Spleen (tissue), 11 donors: ENCODE data around the gene TNPO2. TPM values are rescaled to one million over a fixed set of nuclear protein-coding genes. Genes with fewer than 3 reads are reported as not detected.

Experiments
- DNase-seq: peaks from one replicate; pipeline ENCODE4 v3.0.0-alpha.2; 2020
- H3K27ac ChIP-seq, 8 donors: fragments of 200-600 bp; sonication (generic) in 7 of 8; 1 replicate in 4 of 8; 2 replicates in 4 of 8; pipeline versions ENCODE4 v1.5.0 to v1.8.0; 2016 to 2021; ENCODE audit warnings: inconsistent platforms in 4 of 8, mild to moderate bottlenecking in 4 of 8, moderate library complexity in 1 of 8
- H3K27me3 ChIP-seq, 7 donors: fragments of 200-600 bp; sonication (generic) in 6 of 7; replicated peaks in 1 of 7; 1 replicate in 4 of 7; 2 replicates in 3 of 7; pipeline versions ENCODE4 v1.5.0 to v1.8.0; 2016 to 2021; ENCODE audit warnings: inconsistent platforms in 3 of 7, mild to moderate bottlenecking in 1 of 7
- H3K36me3 ChIP-seq, 6 donors: fragments of 200-600 bp; sonication (generic) in 5 of 6; 1 replicate in 4 of 6; 2 replicates in 2 of 6; pipeline versions ENCODE4 v1.5.0 to v1.8.0; 2016 to 2021; ENCODE audit warnings: inconsistent platforms in 2 of 6
- H3K4me1 ChIP-seq, 6 donors: fragments of 200-600 bp; sonication (generic) in 5 of 6; 1 replicate in 3 of 6; 2 replicates in 3 of 6; pipeline versions ENCODE4 v1.5.0 to v1.8.0; 2016 to 2021; ENCODE audit warnings: inconsistent platforms in 3 of 6
- H3K4me3 ChIP-seq, 8 donors: fragments of 200-600 bp; sonication (generic) in 7 of 8; 1 replicate in 4 of 8; 2 replicates in 4 of 8; pipeline versions ENCODE4 v1.5.0 to v1.8.0; 2016 to 2021; ENCODE audit warnings: inconsistent platforms in 4 of 8, mild to moderate bottlenecking in 4 of 8, moderate library complexity in 2 of 8
- H3K9me3 ChIP-seq, 8 donors: fragments of 200-600 bp; sonication (generic) in 7 of 8; 1 replicate in 4 of 8; 2 replicates in 4 of 8; pipeline versions ENCODE4 v1.5.0 to v1.8.0; 2016 to 2021; ENCODE audit warnings: inconsistent platforms in 4 of 8
- CTCF ChIP-seq, 11 experiments: fragments of 200-600 bp in 7 of 11; fragments of 450-650 bp in 4 of 11; sonication (generic) in 4 of 11; IDR thresholded peaks in 8 of 11; conservative IDR thresholded peaks in 3 of 11; 1 replicate in 7 of 11; 2 replicates in 4 of 11; pipeline versions ENCODE4 v1.4.0 to v1.8.0; 2016 to 2021; ENCODE audit warnings: antibody characterized with exemption in 11 of 11, inconsistent platforms in 4 of 11, mild to moderate bottlenecking in 1 of 11
- POLR2A ChIP-seq, 3 donors: fragments of 450-650 bp; IDR thresholded peaks; one replicate each; pipeline ENCODE4 v1.5.1; 2017; ENCODE audit warnings: antibody characterized with exemption in 3 of 3, mild to moderate bottlenecking in 1 of 3
- POLR2AphosphoS5 ChIP-seq, 3 donors: sonication (generic); formaldehyde crosslinking; IDR thresholded peaks; one replicate each; pipeline ENCODE4 v1.5.1; 2017; ENCODE audit warnings: antibody characterized with exemption in 3 of 3
- WGBS, 5 donors: extraction: QIAGEN DNeasy Blood & Tissue Kit in 3 of 5; methylation state at CpG; one replicate each; pipeline versions ENCODE4 v1.1.5 to v1.1.7; 2013 to 2018; 5-methylcytosine and 5-hydroxymethylcytosine counted together
- intact Hi-C: fragments of 100-400 bp; cut with DNase I; formaldehyde crosslinking; loops from one replicate; pipeline ENCODE4 v1.15.0; 2023; ENCODE audit warnings: low total_unique reads
- polyA plus RNA-seq, 3 donors: library from polyadenylated mRNA; stranded (reverse); fragments of 200-250 nt; gene quantifications; one replicate each; pipeline ENCODE4 v1.2.1, GENCODE V29; 2013
- total RNA-seq, 7 donors: library from RNA; depleted of rRNA in 3 of 7; stranded (reverse); fragments of >200 nt in 3 of 7; fragmentation: NEBNext Ultra II Directional in 4 of 7; extraction: Animal tissue kit (Norgen Biotek cat#: 25700) in 4 of 7; gene quantifications; one replicate each; pipeline versions ENCODE4 v1.1.0 to v1.2.1, GENCODE V29; 2016 to 2021
- donor health status: healthy with polysubstance abuse.
- donor health status: DM: no; HTN: no; CAD: no; lungs with moderate emphysema.
- donor health status: DM: no; HTN: no; CAD: no.
- donor health status: Bipolar disorder and iron deficiency.
- donor health status: healthy.
- donor health status: DM: no; HTN: no; CAD: no.
- donor health status: DM: yes; HTN: yes; CAD: no.

The TNPO2 gene
- total and polyA plus RNA-seq, 10 donors = 15.8 to 83.6 (median 50.6) TPM

- intact Hi-C loops = loop anchor here (5.0 kb wide), 1 partner anchor 39 kb away; no protein-coding TSS in a partner anchor
- no peak for DNase-seq
- TF ChIP-seq POLR2A (IDR thresholded peaks at IDR 0.05) (no peak), POLR2AphosphoS5 (IDR thresholded peaks at IDR 0.05) (no peak), CTCF (IDR thresholded peaks at IDR 0.05 in 8 of 11, conservative IDR thresholded peaks at IDR 0.05 in 3 of 11) (no peak)
- Histone ChIP-seq H3K36me3 (no peaks in the 10 kb centered on the region), H3K27me3 (peaks cover 0 to 65% (median 0%) of the 10 kb centered on the region in 7 donors), H3K4me3 (no peak overlapping the region), H3K9me3 (no peaks in the 10 kb centered on the region), H3K4me1 (peaks cover 0 to 22% (median 15%) of the 10 kb centered on the region in 6 donors), H3K27ac (no peak overlapping the region)
- 80 to 87% (median 83%) methylated on average over 19 of the region's 19 CpGs for WGBS, 5 donors
Observed at GRCh38 chr19:12756150-12756883, 32.6 kb upstream of the TNPO2 start.

- Histone ChIP-seq H3K27me3 (peaks cover 0 to 76% (median 0%) of the 10 kb centered on the region in 7 donors), H3K9me3 (no peaks in the 10 kb centered on the region), H3K4me1 (peaks cover 0 to 21% (median 12%) of the 10 kb centered on the region in 6 donors), H3K36me3 (no peaks in the 10 kb centered on the region), H3K27ac (no peak overlapping the region), H3K4me3 (no peak overlapping the region)
- intact Hi-C loops = loop anchor here (5.0 kb wide), 1 partner anchor 37 kb away; no protein-coding TSS in a partner anchor
- DNase-seq = no peak
- WGBS, 5 donors = 66 to 81% (median 80%) methylated on average over 45 to 50 of the region's 50 CpGs
- TF ChIP-seq CTCF (IDR thresholded peaks at IDR 0.05 in 8 of 11, conservative IDR thresholded peaks at IDR 0.05 in 3 of 11) = no peak
- no peak for TF ChIP-seq POLR2AphosphoS5 (IDR thresholded peaks at IDR 0.05)
- no peak for TF ChIP-seq POLR2A (IDR thresholded peaks at IDR 0.05)
Observed at GRCh38 chr19:12754465-12755196, 30.9 kb upstream of the TNPO2 start.

- no peak for DNase-seq
- Histone ChIP-seq H3K4me3 (no peak overlapping the region), H3K27me3 (peaks cover 0 to 71% (median 0%) of the 10 kb centered on the region in 7 donors), H3K36me3 (peaks cover 6 to 15% (median 12%) of the 10 kb centered on the region in 6 donors), H3K27ac (no peak overlapping the region), H3K9me3 (peaks cover 0 to 10% (median 9%) of the 10 kb centered on the region in 8 donors), H3K4me1 (peaks cover 0 to 12% (median 3%) of the 10 kb centered on the region in 6 donors)
- intact Hi-C loops = no loop called here
- WGBS, 5 donors = 78 to 89% (median 79%) methylated on average over 23 of the region's 23 CpGs
- TF ChIP-seq POLR2AphosphoS5 (IDR thresholded peaks at IDR 0.05) (no peak), CTCF (IDR thresholded peaks at IDR 0.05 in 8 of 11, conservative IDR thresholded peaks at IDR 0.05 in 3 of 11) (no peak), POLR2A (IDR thresholded peaks at IDR 0.05) (no peak)
Observed at GRCh38 chr19:12752056-12752781, 28.5 kb upstream of the TNPO2 start.
